ENCODE results near the gene TMBIM6.
A peak's percentile ranks its signal among the peaks of the same experiment; 100 is the strongest.
"Not testable (repeated sequence)": the region's sequence is repeated elsewhere in the genome, so short reads cannot be mapped to it uniquely, and the experiment has no call there.

Gene TMBIM6

DNA sequence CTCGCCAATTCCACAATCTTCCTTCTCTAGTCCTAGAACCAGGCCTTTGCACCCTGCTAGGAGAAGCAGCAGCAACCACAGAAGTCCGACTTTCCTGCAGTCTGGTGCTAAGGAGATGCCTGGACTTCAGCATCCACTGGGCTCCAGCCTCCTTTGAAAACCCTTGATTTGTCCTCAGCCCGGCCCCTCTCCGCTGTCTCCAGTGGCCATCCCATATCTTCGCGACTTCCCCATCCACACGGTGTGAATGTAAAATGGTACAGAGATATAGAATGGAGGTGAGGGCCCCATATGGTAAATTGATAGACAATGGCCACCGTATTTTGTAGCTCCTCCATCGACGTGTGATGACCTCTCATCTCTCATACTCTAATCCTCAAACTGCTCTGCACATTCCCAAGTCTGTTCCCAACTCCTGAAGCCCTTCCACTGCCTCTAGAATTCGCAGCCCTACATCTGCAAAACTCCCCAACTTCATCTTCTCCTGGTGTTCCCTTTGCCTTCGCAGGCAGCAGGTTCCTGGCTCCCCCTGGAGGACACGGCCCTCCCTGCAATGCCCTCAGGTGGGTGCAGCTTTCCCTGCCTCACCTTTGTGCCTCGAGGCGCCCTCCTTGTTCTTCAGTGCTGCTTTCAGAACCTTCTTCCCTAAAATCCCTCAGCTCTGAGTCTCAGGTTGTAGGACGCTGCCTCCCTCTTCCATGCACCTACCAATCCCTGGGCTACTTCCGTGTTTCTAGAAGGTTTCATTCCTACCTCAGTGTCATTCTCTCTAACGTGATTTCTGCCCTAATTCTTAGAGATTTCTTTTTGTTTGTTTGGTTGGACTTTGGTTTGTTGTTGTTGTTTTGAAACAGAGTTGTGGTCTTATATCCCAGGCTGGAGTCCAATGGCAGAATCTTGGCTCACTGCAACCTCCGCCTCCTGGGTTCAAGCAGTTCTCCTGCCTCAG, 36.7 kb downstream of the TMBIM6 start:
- DNase-seq (ENCODE audit: low spot score), result no peak
- Histone ChIP-seq H3K27ac (no peak overlapping the region), H3K4me3 (no peak overlapping the region)
- TF ChIP-seq, protein P1, sequence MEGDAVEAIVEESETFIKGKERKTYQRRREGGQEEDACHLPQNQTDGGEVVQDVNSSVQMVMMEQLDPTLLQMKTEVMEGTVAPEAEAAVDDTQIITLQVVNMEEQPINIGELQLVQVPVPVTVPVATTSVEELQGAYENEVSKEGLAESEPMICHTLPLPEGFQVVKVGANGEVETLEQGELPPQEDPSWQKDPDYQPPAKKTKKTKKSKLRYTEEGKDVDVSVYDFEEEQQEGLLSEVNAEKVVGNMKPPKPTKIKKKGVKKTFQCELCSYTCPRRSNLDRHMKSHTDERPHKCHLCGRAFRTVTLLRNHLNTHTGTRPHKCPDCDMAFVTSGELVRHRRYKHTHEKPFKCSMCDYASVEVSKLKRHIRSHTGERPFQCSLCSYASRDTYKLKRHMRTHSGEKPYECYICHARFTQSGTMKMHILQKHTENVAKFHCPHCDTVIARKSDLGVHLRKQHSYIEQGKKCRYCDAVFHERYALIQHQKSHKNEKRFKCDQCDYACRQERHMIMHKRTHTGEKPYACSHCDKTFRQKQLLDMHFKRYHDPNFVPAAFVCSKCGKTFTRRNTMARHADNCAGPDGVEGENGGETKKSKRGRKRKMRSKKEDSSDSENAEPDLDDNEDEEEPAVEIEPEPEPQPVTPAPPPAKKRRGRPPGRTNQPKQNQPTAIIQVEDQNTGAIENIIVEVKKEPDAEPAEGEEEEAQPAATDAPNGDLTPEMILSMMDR (IDR thresholded peaks at IDR 0.05), result peak; percentile 62

DNA sequence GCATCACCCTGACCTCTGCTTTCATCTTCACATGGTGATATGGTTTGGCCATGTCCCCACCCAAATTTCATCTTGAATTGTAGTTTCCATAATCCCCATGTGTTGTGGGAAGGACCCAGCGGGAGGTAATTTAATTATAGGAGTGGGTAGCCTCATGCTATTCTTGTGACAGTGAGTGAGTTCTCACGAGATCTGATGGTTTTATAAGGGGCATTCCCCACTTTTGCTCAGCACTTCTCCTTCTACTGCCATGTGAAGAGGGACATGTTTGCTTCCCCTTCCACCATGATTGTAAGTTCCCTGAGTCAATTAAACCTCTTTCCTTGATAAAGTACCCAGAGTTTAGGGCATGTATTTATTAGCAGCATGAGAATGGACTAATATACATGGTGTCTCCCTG, 38.2 kb downstream of the TMBIM6 start:
- TF ChIP-seq, protein P1 (IDR thresholded peaks at IDR 0.05), result no peak
- DNase-seq (ENCODE audit: low spot score), result no peak
- no peak overlapping the region for H3K4me3 ChIP-seq
- no peak overlapping the region for H3K27ac ChIP-seq

DNA sequence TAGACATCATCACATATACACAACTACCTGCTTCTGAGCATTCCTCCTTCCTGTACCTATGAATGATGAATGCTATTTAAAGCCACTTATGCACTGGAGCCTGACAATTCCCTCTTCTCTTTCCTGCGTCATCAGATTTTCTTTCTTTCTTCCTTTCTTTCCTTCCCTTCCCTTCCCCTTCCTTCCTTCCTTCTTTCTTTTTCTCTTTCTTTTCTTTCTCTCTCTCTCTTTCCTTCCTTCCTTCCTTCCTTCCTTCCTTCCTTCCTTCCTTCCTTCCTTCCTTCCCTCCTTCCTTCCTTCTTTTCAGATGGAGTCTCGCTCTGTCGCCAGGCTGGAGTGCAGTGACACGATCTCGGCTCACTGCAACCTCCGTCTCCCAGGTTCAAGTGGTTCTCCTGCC, 39.6 kb downstream of the TMBIM6 start:
- H3K4me3 ChIP-seq; DNase-seq (ENCODE audit: low spot score); H3K27ac ChIP-seq: not testable (repeated sequence)

DNA sequence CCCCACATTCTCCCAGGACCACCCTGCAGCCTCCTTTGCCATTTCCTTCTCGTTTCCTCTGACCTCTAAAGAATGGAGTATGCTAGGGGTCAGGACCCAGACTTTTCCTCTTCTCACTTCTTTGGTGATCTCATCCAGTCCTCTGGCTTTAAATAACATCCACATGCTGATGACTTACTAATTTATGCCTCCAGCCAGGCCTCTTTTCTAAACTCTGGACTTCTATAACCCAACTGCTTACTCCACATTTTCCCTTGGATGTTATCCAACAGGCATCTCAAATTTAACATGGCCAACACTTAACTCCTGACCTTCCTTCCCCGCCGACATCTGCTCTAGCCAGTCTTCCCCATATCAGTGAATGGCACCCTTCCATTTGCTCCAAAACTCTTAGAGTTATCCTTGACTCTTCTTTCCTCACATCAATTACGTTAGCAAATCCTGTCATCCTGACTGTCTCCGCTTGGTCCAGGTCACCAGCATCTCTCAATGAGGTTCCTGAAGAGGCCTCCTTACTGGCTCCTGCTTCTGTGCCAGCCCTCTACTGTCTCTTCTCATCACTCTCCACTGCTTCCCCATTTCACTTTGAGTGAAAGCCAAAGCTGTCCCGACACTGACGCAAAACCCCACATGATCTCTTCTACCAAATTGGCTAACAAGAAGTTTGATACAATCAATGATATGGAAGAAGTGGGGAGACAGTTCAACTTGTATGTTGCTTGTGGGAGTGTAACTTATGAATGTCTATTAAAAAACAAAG, 42.7 kb downstream of the TMBIM6 start:
- DNase-seq (ENCODE audit: low spot score), result no peak
- TF ChIP-seq, protein P1 (IDR thresholded peaks at IDR 0.05), result no peak
- H3K27ac ChIP-seq, result peak overlapping the region; percentile 31 to 44
- no peak overlapping the region for H3K4me3 ChIP-seq

DNA sequence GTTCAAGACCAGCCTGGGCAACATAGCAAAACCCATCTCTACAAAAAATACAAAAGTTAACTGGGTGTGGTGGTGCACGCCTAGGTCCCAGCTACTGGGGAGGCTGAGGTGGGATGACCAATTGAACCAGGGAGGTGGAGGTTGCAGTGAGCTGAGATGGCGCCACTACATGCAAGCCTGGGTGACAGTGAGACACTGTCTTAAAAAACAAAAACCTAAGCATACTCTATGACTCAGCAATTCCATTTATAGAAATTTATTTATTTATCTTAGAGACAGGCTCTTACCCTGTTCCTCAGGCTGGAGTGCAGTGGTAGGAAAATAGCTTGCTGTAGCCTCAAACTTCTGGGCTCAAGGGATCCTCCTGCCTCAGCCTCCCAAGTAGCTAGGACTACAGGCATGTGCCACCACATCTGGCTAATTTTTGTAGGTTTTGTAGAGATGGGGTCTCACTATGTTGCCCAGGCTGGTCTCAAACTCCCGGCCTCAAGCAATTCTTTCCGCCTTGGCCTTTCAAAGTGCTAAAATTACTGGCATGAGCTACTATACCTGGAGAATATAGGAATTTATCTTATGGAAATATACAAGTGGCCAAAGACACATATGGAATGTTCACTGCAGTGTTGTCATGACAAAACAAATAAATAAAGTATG, 43.5 kb downstream of the TMBIM6 start:
- DNase-seq (ENCODE audit: low spot score), result no peak
- Histone ChIP-seq H3K4me3 (no peak overlapping the region), H3K27ac (peak overlapping the region in 1 of 2 donors; percentile 31)
- TF ChIP-seq, protein P1 (IDR thresholded peaks at IDR 0.05), result no peak

DNA sequence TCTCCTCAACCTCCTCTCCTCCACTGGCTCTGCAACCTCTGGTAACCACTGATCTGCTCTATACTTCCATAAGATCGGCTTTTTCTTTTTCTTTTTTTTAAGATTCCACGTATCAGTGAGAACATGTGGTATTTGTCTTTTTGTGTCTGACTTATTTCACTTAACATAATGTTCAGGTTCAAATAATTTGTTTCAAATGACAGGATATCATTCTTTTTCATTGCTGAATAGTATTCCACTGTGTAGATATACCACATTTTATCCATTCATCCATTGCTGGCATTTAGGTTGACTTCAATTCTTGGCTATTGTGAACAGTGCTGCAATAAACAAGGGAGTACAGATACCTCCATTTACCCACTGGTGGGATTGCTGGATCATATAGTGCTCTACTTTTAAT, 46.3 kb downstream of the TMBIM6 start:
- Histone ChIP-seq H3K4me3 (no peak overlapping the region), H3K27ac (no peak overlapping the region)
- no peak for DNase-seq (ENCODE audit: low spot score)
- TF ChIP-seq, protein P1 (IDR thresholded peaks at IDR 0.05), result no peak

DNA sequence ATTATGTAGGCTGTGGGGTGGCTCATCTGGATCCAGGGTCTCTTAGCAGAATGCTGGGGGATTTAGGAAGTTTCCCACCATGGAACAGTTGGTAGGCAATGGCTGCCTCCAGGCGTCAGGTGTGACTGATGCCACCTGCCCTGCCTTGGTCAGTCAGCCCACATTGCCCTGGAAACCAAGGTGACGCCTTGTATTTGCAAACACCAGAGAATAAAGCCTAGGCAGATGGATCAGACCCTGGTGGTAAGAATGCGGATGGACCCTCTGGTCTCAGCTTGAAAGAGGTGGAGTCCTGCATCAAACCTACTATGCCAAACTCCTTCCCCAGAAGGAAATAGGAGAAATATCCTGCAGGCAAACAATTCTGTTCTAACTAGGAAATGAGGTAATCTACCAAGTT, 48.6 kb downstream of the TMBIM6 start:
- TF ChIP-seq, protein P1 (IDR thresholded peaks at IDR 0.05), result no peak
- DNase-seq (ENCODE audit: low spot score), result no peak
- Histone ChIP-seq H3K4me3 (no peak overlapping the region), H3K27ac (no peak overlapping the region)
